Activated CD4-positive, alpha-beta T cell treated with anti-CD3 and anti-CD28 coated beads, Interleukin-2, amount 50 U/mL, for 48 hours (primary cell): ENCODE measurements around the gene CEMIP.
A peak's percentile ranks its signal among the peaks of the same experiment; 100 is the strongest.

ENCODE experiments used
- DNase-seq, 2 experiments: peaks; one replicate each; pipeline ENCODE4 v3.0.0-alpha.2; 2020

The CEMIP gene

DNA sequence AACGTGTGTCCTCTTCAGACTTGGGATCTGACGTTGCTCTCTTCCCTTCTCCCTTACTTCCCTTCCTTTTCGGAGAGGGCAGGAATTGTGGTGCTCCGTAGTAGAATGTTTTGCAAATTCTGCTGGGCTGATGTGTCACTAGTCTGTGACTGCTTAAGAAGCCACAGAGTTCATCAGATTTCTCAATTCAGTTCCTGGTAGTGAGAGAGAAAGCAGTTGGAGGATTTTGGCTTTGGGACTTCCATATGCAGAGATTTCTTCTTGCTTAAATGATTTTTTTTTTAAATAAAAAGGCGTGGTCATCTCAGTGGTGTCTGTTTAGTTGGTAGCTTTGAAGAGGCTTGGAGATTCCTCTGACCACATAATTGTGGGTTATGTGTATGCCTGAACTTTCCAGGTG is 10.1 kb downstream of the CEMIP start:
- no peak for DNase-seq

DNA sequence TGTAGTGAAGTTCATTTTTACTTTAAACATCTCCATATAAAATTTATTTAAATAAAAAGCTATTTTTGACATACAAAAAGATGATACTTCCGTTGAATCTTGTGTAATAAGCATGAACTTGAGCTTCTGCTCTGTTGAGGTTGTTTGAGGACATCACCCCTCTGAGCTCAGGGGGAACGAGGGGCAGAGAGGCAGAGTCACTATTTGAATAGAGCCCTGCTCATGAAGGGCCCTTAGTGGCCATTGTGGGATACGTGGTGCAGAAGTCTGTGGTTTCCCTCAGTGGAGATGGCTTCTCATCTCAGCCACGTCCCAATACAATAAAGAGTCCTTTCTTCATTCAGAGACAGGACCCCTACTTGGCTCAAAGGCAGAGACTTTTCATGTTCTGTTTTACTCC is 10.6 kb downstream of the CEMIP start:
- no peak for DNase-seq

DNA sequence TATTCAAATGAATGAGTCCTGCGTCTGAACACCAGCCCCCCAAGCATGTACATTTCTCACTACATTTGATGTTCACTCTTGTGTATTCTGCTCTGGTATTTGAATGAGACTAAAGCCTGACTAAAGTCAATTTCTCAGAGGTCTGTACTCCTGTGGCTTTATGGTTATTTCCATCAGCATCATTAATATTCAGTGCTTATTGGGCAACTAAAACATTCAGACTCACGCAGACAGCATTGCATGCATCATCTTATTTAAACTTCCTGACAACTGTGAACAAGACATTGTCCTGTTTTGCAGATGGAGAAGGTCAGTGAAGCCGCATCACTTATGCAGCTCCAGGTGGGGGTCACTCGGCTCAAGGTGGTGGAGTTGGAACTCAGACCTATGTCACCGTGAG is 11.1 kb downstream of the CEMIP start:
- no peak for DNase-seq

DNA sequence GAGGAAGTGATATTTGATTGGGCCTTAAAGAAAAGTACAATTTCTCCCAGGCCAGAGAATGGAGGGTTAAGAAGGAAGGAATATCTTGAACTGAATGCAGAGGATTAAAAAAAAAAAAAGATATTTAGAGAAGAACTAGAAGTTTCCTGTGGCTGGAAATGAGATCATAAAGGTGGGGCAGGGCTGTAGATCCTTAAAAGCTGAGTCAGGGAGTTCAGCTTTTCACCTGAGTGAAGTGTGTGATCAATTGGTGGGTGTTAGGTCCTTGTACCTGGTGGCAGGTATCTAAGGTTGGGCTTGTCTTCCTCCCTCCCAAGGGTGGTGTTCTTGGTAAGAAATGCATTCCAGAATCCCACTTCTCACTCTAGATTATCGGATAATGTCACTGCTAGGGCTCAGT is 11.8 kb downstream of the CEMIP start:
- DNase-seq = no peak

DNA sequence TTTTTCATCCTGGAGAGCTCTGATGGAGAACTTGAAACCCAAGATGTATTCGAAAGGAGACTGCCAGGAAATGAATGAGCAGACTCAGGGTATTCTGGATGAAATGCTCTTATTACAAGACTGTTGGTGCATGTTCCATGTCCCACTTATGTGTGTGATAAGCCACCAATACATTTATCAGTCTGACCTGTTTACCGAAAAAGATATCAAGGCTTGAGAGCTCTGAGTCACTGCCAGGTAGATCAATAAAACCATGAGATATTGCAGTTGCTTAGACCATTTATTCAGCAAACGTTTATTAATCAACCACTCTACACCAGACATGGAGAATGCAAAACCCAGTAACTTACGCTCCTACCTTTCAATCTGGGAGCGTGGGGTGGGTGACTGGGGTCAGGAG is 17.2 kb downstream of the CEMIP start:
- no peak for DNase-seq

DNA sequence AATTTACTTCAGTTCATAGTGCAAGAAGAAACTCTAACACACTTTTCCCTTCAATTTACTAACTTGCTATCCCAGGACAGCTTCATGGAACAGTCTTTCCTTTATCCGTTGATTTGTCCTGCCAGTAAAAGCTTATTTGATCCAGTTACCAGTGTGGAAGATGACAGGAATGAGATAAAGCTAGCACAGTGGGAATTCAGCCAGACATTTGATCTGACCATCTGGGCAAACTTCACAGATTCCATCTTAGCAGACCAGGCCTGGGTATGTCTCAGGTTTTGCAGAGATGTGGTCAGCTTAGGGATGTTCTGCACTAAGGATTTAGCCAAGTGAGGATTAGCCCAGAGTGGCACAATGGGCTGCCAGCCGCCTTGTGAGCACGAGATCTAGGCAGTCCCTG is 19.7 kb downstream of the CEMIP start:
- no peak for DNase-seq

DNA sequence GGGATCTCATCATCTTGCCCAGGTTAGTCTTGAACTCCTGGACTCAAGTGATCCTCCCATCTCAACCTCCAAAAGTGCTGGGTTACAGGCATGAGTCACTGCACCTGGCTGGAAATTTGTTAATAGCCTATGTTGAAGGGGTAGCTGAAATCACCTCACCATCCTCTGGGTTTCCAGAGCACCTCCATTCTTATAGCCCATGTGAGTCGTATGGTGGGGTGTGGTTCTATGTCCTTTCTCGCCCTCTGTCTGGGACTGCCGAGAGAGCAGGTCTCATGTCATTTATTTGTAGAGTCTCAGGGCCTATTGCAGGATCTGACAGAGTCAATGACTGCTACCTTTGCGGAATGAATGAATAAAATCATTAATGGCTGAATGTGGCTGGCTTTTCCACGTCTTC is 20.9 kb downstream of the CEMIP start:
- no peak for DNase-seq

DNA sequence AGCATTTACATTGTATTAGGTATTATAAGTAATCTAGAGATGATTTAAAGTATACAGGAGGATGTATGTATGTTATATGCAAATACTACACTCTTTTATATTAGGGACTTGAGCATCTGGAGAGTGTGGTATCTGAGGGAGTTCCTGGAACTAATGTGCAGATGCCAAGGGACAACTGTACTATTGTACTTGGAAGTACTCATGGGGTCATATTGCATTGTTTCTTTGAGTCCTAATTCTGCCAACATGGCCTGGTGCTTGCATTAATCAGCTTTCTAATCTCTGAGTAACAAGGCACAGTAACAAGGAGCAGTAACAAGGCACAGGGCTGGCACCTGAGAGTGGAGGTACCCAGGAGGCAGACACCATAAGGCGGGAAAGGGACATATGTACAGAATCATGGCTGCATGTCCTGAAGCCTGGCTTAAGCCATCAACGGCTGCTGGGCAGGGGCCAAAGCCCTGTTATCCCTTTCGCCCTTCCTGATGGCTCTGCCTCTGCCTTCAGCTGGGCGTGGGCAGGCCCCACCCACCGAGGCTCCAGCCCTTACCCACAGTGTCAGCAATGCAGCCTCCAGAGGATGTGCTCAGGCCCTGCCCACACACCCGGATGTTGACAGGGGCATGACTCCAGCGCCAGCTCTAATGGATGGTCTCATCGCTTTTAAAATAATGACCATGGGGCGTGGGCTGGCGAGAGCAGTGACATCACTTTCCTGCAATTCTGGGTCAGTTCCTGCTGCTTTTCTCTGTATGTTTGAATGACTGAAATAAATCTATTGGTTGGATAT is 22.9 kb downstream of the CEMIP start:
- DNase-seq = no peak

DNA sequence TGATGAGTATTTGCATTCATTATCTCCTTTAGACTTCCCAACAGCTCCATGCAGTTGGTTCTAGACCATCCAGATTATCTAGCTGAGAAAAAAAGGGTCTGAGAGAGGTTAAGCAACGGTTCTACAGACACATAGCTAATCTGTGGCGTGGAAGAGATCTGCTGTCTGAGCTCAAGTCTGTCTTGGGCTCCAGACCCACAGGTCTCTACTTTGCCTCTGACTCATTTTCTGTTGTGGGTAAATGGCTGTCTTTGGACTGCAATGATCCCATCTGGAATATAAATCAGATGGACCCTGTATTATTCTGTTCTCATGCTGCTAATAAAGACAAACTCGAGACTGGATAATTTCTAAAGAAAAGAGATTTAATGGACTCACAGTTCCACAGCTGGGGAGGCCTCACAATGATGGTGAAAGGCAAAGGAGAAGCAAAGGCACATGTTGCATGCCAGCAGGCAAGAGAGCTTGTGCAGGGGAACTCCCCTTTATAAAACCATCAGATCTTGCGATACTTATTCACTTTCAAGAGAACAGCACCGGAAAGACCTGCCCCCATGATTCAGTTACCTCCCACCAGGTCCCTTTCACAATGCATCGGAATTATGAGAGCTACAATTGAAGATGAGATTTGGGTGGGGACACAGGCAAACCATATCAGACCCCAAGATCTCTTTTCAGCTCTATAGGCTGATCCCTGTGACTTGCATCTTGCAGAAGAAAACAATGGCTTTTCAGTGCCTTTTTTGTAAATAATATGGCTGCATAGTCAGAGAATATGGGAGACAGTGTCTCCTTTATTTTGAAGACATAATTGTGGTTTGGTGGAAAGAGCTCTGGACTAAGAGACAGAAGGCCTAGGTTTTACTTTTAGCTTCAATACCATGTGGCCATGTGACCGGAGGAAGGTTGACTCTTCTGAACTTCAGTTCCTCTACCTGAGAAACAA is 24.7 kb downstream of the CEMIP start:
- peak; percentile 28 to 51 for DNase-seq

DNA sequence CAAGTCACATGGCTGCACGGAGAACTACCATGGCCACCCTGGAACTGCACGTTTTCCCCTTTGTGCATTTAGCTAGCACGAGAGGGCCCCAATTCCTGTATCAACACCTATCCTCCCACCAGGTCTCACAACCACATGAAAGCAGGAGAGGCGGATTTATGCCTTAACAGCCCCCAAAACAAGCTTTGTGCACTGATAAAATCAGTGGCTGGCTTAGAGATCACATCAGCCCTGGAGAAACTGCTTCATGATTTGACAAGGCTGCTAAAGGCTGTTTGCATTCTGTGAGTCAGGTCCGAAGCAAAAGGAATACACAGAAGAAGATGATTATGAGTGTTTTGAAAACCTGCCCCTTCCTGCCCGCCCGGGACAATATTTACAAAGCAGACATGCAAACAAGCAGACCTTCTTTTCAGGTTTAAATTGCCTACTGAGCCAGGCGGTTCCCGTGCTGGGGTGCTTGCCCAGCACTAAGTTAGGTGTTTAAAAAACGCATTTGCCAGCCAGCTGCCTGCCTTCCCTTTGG is 25.9 kb downstream of the CEMIP start:
- DNase-seq = peak; percentile 14 to 24

DNA sequence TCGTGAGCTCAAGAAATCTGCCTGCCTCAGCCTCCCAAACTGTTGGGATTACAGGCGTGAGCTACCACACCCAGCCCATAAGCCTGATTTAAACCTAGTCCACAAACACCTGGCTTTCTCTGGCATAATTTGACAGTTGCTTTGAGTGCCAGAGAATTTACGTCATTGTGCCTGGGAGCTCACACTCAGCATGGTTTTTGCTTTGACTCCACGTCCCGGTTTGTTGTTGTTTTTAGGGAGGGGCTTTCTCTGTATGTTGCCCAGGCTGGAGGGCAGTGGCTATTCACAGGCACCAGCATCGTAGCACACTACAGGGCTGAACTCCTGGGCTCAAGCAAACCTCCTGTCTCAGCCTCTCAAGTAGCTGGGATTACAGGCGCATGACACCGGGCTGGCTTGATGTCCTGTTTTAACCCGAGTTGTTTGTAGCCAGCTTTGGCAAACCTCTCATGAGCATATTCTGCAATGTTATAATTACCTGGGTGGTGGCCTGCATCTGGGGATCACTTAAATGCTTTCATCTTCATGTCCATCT is 32.7 kb downstream of the CEMIP start:
- DNase-seq = no peak

DNA sequence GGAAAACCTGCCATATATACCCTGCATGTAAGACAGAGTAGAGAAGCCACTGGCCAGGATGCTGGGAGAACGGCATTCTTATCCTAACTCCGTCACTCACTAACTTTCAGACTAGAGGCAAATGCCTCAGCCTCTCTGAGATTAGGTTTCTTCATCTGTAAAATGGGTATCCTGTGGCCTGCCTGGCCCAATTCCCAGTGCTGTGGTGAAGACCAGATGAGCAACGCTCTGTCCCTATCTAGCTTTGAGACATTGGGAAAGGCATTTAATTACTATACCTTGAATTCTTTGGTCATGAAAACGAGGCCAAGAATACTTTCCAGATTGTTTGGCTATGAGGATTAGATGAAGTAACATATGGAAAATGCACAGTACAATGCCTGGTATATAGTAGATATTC is 35.9 kb downstream of the CEMIP start:
- DNase-seq = no peak

DNA sequence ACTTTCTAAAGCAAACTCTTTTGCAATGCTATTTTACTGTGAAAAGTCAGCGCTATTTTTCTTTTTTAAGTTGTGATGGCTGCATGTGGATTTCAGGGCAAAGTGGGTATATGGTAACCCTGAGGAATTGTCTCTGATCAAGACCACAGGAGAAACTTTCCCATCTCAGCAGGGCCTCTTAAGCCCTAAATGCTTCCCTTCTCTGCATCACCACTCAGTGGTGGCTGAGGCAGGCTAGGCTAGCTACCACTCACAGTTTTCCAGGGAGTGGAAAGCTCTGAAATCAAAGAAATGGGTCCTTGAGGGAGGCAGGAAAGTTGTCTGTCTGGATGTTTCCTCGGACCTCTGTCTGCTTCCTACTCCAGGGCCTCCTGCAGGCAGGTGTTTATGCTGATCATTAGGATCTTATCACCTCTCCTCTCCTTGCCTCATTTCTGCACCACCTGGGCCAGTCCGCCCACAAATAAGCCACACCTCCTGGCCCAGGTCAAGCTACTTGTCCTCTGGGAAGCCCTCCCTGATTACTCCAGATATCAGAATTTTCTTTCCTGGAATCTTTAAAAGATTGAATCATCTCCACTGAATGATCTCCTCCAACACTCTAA is 37.0 kb downstream of the CEMIP start:
- no peak for DNase-seq

DNA sequence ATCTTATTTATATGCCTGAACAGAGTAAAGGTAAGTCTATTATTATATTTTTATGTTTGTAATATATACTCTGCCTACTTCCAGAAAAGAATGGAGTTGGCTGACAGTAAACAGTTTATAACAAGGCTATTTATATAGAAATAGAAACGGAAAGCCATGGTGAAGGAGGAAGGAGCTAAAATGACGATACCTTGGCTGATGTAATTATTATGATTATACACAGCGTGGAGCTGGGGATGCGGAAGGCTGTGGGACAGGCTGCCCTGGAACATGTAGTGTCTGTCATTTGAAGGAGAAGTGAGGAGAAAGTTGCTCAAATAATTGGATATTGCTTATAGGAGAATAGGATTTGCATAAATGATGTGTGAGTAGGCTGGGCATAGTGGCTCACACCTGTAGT is 37.8 kb downstream of the CEMIP start:
- no peak for DNase-seq

DNA sequence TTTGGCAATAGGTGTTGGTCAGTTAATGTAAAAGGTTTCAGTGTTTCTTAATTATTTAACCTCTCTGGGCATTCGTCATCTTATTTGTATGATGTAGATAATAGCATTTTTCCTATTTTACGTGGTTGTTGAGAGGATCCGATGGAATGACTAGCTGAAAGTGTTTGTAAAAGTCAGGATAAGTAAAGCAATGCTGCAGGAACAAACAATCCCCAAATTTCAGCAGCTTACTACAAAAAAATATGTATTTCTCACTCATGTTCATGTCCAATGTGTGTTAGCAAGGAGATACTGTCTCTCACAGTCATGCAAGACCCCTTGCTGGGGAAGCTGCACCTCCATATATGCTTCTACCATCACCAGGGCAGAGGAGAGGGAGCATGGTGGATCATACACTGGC is 38.7 kb downstream of the CEMIP start:
- DNase-seq = no peak

DNA sequence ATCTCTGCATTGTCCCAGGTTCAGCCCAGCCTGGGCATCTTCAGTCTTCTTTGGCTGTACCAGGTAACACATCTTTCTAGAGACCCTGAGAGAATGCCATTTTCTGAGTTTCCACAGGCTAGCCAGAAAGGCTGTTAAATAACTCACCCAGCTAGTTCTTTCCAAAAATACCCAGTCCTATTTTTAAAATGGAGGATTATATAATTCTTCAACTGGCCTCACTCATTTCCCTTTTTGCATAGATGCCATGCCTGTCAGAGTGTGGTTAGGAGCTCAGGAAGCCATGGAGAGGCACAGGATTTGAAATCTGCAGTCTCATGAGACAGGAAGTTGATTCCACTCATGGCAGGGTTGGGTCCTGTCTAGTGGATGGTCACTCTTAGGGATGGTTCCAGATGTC is 39.8 kb downstream of the CEMIP start:
- no peak for DNase-seq

DNA sequence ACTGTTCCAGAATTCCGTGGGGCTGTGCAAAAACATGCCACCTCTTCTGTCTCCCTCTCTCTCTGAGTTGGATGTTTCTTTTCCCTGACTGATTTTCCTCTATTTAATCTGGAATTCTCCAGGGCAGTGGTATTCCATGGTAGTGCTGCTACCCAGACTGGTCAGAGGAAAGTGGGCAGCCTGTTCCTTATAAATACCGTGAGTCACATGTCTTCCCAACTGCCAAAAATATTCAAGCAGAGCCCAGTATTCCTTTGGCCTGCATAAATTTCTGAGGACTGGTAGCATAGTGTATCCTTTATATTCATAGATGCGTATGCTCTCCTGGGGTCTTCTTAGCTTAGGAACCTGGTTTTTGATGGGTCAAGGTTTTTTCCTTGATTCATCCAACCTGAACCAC is 40.9 kb downstream of the CEMIP start:
- DNase-seq = no peak

DNA sequence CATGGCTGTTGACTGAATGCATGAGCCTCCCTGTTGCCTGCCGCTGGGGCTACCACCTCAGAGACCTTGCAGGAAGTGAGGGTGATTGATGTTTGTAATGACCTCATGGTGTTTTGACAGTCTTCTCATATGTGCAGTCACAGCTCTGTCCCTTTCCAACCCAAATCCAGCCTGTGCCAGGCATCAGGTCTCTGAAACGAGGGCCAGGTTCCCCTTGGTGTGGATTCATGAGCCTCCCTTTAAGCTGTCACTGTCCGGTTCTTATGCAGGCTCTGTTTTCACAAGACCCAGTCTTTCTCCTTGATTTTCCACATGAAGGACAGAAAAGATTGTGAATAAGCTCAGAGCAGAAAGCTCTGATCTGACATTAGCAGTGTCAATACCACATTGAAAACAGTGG is 43.1 kb downstream of the CEMIP start:
- DNase-seq = no peak

DNA sequence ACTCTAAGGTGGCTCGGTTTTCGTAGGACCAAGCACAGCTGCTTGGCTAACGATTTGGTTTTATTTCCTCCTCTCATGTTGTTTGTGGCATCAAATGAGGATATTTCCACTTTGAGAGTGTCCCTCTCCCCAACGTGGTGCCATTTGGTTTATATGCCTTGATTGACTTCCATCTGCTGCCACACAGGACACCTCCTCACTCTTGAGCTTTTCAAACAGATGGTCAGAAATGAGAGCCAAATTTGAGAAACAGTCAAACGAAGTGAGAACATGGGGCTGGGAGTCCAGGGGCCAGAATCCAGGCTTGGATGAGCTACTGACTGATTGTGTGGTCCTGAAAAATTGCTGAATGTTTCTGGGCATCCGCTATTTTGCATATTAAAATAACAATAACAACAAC is 43.5 kb downstream of the CEMIP start:
- no peak for DNase-seq

DNA sequence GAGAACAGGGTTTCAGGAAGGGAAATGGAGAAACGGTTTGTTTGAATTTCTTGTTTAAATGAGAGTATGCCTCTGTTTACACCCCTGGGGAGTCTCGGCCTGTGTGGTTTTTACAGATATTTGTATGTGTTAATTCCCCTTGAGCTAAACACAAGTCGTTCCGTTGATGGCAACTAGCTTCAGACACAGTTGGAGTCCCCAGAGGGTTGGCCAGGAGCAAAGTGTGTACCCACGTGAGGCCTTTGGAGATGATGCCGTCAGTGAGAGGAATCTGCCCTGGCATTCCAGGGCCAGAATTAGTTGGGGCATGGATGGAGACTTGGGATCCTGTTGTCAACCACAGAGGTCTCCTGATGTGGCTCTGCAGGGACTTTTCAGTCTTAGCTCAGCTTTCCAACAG is 44.0 kb downstream of the CEMIP start:
- DNase-seq = no peak

DNA sequence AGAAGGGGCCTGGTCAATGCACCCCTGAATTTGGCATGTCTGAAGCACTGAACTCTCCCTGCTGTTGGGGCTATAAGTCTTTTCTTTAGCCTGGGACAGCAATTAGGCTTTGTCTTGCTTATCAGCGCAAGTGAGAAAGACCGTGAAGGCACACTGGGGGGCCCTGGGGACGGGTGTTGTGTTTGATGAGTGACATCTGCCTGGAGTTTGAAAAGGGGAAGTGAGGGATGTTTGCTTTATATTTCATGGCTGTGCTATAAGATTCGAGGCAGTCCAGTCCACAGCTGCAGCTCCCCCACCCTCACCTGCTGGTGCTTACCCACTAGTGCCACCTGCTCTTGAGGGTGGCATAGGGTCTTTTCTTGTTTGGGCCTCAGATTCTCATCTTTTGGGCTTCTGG is 44.8 kb downstream of the CEMIP start:
- DNase-seq = no peak

DNA sequence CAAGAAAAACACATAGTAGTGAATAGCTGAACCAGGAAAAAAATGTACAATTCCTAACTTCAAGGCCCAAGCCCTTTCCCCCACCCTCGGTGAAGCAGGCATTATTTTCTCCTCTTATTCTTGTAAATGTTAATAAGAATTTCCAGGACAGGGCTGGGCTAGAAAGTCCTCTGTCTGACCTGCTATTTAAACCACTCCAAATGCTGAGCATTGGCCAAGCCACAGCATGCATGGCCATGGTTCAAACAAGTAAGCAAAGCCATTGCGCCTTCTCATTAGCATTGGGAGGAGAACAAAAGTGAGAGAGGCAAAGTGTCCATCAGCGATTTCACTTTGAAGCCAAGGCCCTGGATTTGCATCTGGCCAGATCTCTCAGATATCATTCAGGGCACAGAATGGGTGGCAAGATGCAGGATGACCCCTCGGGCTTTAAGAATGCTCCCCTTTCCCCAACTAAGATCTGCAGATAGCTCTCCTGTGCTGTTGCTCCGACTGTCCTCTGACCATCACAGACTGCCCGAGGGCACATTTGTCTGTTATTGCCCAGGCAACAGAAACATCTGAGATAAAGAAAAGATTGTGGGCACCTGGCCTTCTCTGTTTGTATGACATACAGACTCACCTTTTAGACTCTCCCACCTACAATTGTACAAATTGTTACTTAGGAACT is 46.3 kb downstream of the CEMIP start:
- DNase-seq = no peak

DNA sequence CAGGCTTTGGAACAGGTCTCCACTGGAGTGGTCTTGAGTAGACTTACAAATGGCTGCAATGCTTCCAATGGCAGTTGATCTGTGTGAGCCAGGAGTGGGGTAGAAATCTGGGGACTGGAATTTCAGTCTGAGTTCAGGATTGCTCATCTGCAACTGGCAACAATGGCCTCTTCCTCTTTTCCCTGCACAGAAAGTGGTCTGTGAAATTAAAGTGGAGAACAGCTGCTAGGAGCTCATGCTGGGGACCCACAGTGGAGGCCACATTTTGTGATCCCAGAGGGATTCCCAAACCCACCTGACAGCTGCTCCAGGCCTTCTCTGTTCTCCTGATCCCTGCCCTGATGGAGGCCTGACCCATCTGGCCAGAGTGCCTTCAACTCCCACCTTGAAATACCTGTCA is 49.6 kb downstream of the CEMIP start:
- DNase-seq = no peak
